ENCODE measurements around the gene NKAIN2. TPM values are rescaled to one million over a fixed set of nuclear protein-coding genes. Genes with fewer than 3 reads are reported as not detected.
"Not testable (repeated sequence)": the region's sequence is repeated elsewhere in the genome, so short reads cannot be mapped to it uniquely, and the experiment has no call there.

NKAIN2 gene
- total RNA-seq, 4 donors from 2014 or later = 0.19 TPM; not detected in 3

DNA sequence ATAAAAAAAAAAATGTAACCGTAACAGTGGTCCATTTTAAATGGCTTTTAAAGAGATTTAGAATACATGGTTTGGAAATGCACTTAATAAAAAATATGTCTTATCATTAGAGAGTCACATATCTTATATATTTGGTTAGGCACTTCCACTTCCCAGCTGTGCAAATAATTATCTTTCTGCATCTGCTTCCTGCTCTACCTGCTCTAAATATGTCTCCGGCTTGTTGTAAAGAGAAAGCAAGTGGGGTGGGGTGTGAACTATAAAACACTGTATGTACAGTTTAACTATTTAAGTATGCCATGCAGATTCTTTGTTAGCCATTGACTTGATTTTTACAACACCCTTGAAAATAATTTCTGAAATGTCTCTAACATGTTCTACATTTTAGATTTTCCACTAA, 106.3 kb downstream of the NKAIN2 start:
- intact Hi-C loops (cut with DNase I) = no loop called here
- TF ChIP-seq, protein P1, sequence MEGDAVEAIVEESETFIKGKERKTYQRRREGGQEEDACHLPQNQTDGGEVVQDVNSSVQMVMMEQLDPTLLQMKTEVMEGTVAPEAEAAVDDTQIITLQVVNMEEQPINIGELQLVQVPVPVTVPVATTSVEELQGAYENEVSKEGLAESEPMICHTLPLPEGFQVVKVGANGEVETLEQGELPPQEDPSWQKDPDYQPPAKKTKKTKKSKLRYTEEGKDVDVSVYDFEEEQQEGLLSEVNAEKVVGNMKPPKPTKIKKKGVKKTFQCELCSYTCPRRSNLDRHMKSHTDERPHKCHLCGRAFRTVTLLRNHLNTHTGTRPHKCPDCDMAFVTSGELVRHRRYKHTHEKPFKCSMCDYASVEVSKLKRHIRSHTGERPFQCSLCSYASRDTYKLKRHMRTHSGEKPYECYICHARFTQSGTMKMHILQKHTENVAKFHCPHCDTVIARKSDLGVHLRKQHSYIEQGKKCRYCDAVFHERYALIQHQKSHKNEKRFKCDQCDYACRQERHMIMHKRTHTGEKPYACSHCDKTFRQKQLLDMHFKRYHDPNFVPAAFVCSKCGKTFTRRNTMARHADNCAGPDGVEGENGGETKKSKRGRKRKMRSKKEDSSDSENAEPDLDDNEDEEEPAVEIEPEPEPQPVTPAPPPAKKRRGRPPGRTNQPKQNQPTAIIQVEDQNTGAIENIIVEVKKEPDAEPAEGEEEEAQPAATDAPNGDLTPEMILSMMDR (IDR thresholded peaks at IDR 0.05) = no peak
- no peak for TF ChIP-seq POLR2A (IDR thresholded peaks at IDR 0.05)
- no peak for DNase-seq
- Histone ChIP-seq H3K27ac (no peak overlapping the region), H3K4me3 (no peak overlapping the region), H3K27me3 (no peaks in the 10 kb centered on the region), H3K4me1 (no peaks in the 10 kb centered on the region), H3K9me3 (no peaks in the 10 kb centered on the region), H3K36me3 (no peaks in the 10 kb centered on the region)
- 41 to 50% methylated on average over 2 of the region's 2 CpGs for WGBS, 2 donors

DNA sequence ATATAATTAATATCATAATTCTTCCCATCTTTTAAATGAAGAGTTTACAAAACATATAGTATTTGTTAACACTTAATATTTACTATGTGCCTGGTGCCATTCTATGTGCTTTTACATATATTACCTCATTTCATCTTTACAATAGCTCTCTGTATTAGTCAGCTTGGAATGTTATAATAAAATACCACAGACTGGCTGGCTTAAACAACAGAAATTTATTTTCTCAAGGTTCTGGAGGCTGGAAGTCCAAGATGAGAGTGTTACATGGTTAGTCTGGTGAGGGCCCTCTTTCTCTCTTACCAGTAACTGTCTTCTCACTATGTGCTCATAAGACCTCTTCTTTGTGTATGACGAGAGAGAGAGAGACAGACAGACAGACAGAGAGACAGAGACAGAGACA, 110.2 kb downstream of the NKAIN2 start:
- intact Hi-C loops (cut with DNase I) = no loop called here
- TF ChIP-seq, protein P1 (IDR thresholded peaks at IDR 0.05) = no peak
- TF ChIP-seq POLR2A (IDR thresholded peaks at IDR 0.05) = no peak
- 44 to 67% methylated on average over 1 of the region's 1 CpG for WGBS, 2 donors

DNA sequence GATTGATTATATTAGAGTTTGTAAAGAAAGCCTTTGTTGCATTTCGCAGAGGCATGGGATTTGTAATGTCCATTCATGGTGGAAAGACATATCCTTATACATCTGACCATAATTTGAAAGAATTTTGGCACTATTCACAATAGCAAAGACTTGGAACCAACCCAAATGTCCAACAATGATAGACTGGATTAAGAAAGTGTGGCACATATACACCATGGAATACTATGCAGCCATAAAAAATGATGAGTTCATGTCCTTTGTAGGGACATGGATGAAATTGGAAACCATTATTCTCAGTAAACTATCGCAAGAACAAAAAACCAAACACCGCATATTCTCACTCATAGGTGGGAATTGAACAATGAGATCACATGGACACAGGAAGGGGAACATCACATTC, 119.7 kb downstream of the NKAIN2 start:
- H3K4me1 ChIP-seq; intact Hi-C loops (cut with DNase I); H3K4me3 ChIP-seq; H3K27me3 ChIP-seq; H3K36me3 ChIP-seq; H3K9me3 ChIP-seq; DNase-seq; H3K27ac ChIP-seq: not testable (repeated sequence)
- WGBS, 2 donors = 62 to 87% methylated on average over 1 of the region's 3 CpGs

More for the DNA sequence above, 110.2 kb downstream of the NKAIN2 start:
- Histone ChIP-seq H3K9me3 (no peaks in the 10 kb centered on the region), H3K27me3 (peaks cover 0 to 4% (median 0%) of the 10 kb centered on the region in 4 donors), H3K27ac (no peak overlapping the region), H3K36me3 (no peaks in the 10 kb centered on the region), H3K4me3 (no peak overlapping the region), H3K4me1 (no peaks in the 10 kb centered on the region)
- no peak for DNase-seq

DNA sequence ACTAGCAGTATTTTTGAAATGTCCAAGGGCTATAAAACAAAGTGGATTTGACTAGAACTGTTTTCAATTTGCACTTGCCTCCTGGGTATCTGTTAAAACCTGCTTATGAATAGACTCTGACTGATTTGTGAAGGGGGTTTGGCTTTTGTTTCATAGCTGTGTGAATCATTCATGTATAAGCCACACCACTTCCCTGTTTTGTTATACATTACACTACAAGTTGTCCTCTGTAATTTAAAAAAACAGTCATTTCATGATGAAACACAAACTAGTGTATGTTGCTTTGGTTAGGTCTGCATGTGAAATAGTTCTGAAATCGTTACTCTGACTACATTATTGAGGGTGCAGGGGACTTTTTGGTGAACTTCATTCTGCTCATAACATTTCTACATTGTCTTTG, 121.7 kb downstream of the NKAIN2 start:
- H3K4me1 ChIP-seq = peaks cover 0 to 5% (median 0%) of the 10 kb centered on the region in 3 donors
- H3K9me3 ChIP-seq = no peaks in the 10 kb centered on the region
- H3K4me3 ChIP-seq = no peak overlapping the region
- intact Hi-C loops (cut with DNase I) = no loop called here
- WGBS, 2 donors = 15 to 21% methylated on average over 1 of the region's 1 CpG
- no peak overlapping the region for H3K27ac ChIP-seq
- no peaks in the 10 kb centered on the region for H3K36me3 ChIP-seq
- TF ChIP-seq, protein P1 (IDR thresholded peaks at IDR 0.05) = no peak
- TF ChIP-seq POLR2A (IDR thresholded peaks at IDR 0.05) = no peak
- H3K27me3 ChIP-seq = no peaks in the 10 kb centered on the region
- no peak for DNase-seq

DNA sequence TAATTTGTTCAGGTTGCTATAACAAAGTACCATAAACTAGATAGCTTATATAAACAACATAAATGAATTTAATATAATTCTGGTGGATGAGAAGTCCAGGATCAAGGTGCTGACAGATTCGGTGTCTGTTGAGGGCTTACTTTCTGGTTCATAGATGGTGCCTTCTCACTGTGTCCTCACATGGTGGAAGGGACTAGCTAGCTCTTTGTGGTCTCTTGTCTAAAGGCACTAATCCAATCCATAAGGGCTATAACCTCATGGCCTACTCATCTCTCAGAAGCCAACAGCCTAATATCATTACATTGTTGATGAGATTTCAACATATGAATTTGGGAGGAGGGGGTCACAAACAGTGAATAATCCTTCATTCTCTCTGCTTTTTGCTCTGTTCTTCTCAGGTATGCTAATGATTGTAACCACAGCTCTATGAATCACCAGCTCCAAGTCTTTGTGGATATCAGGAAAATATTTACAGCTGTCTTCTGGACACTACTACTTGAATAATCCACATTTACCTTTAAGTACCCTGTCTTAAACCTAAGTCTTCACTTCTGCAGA, 122.3 kb downstream of the NKAIN2 start:
- H3K27ac ChIP-seq = no peak overlapping the region
- intact Hi-C loops (cut with DNase I) = no loop called here
- no peaks in the 10 kb centered on the region for H3K27me3 ChIP-seq
- DNase-seq = no peak
- no peak overlapping the region for H3K4me3 ChIP-seq
- H3K4me1 ChIP-seq = peaks cover 0 to 5% (median 0%) of the 10 kb centered on the region in 3 donors
- TF ChIP-seq POLR2A (IDR thresholded peaks at IDR 0.05) = no peak
- TF ChIP-seq, protein P1 (IDR thresholded peaks at IDR 0.05) = no peak
- H3K36me3 ChIP-seq = no peaks in the 10 kb centered on the region
- no peaks in the 10 kb centered on the region for H3K9me3 ChIP-seq
- WGBS, 2 donors = 76 to 87% methylated on average over 1 of the region's 1 CpG

DNA sequence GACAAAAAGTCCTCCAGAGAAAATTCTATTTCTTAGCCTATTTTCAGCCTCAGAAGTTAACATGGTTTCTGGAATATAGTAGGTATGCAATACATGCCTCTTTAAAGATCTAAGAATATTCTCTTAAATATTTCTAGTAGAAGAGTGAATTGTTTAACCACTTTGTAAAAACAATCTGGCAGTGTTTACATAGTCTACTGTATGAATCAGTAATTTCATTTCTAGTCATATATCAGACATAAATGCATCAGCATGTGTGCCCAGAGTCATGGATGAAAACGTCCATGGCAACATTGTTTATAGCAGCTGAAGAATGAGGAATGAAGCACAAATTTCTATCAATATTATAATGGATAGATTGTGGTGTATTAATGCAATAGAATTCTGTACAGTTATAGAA, 124.9 kb downstream of the NKAIN2 start:
- WGBS, 2 donors = 21 to 22% methylated on average over 1 of the region's 1 CpG
- Histone ChIP-seq H3K27me3 (no peaks in the 10 kb centered on the region), H3K36me3 (no peaks in the 10 kb centered on the region), H3K4me3 (no peak overlapping the region), H3K4me1 (peaks cover 0 to 5% (median 0%) of the 10 kb centered on the region in 3 donors), H3K9me3 (no peaks in the 10 kb centered on the region), H3K27ac (no peak overlapping the region)
- TF ChIP-seq, protein P1 (IDR thresholded peaks at IDR 0.05) = no peak
- TF ChIP-seq POLR2A (IDR thresholded peaks at IDR 0.05) = no peak
- intact Hi-C loops (cut with DNase I) = no loop called here
- DNase-seq = no peak
